Pulmonary artery endothelial cell (primary cell): ENCODE results near the gene UGCG. TPM values are rescaled to one million over a fixed set of nuclear protein-coding genes. Genes with fewer than 3 reads are reported as not detected.

Source experiments
- DNase-seq: peaks from one replicate; pipeline ENCODE4 v3.0.0-alpha.2; 2011; ENCODE audit warnings: low read depth, low spot score
- total RNA-seq: library from RNA; depleted of rRNA; stranded (reverse); fragments of >200 nt; gene quantifications from 2 replicates; pipeline ENCODE4 v1.2.3, GENCODE V29; 2014

The UGCG gene
- total RNA-seq, 1 donor from 2014 or later, result 46.5 TPM

DNA sequence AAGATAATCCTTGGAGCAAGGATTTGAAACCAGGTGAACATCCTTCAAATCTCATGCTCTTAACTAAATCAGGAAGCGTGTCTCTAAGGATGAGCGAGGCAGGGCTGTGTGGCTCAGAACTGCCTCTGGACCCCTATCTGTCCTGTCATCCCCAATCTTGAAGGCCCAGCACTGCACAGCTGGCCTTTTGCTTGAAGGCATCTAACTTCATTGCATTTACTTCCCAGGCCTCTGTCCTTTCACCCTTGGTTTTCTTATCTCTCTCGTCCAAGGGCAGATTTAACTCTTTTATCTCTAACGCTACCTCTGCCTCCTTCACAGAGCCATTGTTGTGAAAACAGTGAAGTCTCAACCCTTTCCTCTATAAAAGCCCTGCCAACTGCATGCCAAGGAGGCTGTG, 83.8 kb downstream of the UGCG start:
- DNase-seq, result no peak

- no peak for DNase-seq
Observed at GRCh38 chr9:111983484-111983908, 86.9 kb downstream of the UGCG start.

GRCh38 chr9:111984086-111984802, 87.6 kb downstream of the UGCG start:
- DNase-seq, result no peak

Other genes starting within 250 kb of the UGCG start
- 49.0 and 53.2 TPM in 2 replicates for gene GNG10, start 235.2 kb upstream of the UGCG start, total RNA-seq
- gene SHOC1, start 101.9 kb upstream of the UGCG start, total RNA-seq, result not detected in 2 replicates